Embryonic facial prominence (tissue), 1 donor: Measurements from ENCODE around the gene CCR6.

ENCODE experiments used
- DNase-seq: peaks from one replicate; pipeline ENCODE4 v3.0.0-alpha.2; 2016; ENCODE audit errors: extremely low spot score

The CCR6 gene

GRCh38 chr6:167119670-167120582 lies 3.0 kb upstream of the CCR6 start:
- DNase-seq: no peak

GRCh38 chr6:167120583-167120903 lies 2.4 kb upstream of the CCR6 start:
- no peak for DNase-seq

- no peak for DNase-seq
These were observed 1.5 kb upstream of the CCR6 start for GRCh38 chr6:167121335-167121841.

- no peak for DNase-seq
These were observed 662 bp upstream of the CCR6 start for GRCh38 chr6:167122041-167122826.

- no peak for DNase-seq
These were observed 1.9 kb downstream of the CCR6 start for GRCh38 chr6:167124753-167125152.

GRCh38 chr6:167125410-167125809 lies 2.5 kb downstream of the CCR6 start:
- no peak for DNase-seq

GRCh38 chr6:167125855-167126349 lies 3.0 kb downstream of the CCR6 start:
- DNase-seq: no peak

GRCh38 chr6:167127785-167128531 lies 5.1 kb downstream of the CCR6 start:
- no peak for DNase-seq

- DNase-seq: no peak
These were observed 6.3 kb downstream of the CCR6 start for GRCh38 chr6:167129159-167129558.

- no peak for DNase-seq
These were observed 6.7 kb downstream of the CCR6 start for GRCh38 chr6:167129562-167129961.

- DNase-seq: no peak
These were observed 7.2 kb downstream of the CCR6 start for GRCh38 chr6:167130008-167130677.

GRCh38 chr6:167130712-167131684 lies 8.1 kb downstream of the CCR6 start:
- DNase-seq: no peak

GRCh38 chr6:167134448-167135328 lies 11.8 kb downstream of the CCR6 start:
- DNase-seq: no peak

GRCh38 chr6:167136376-167136775 lies 13.5 kb downstream of the CCR6 start:
- DNase-seq: no peak

GRCh38 chr6:167137081-167137480 lies 14.2 kb downstream of the CCR6 start:
- no peak for DNase-seq

- no peak for DNase-seq
These were observed 15.0 kb downstream of the CCR6 start for GRCh38 chr6:167137881-167138280.

GRCh38 chr6:167139761-167140160 lies 16.9 kb downstream of the CCR6 start:
- no peak for DNase-seq

GRCh38 chr6:167140589-167141474 lies 17.9 kb downstream of the CCR6 start:
- no peak for DNase-seq
